PC-3 (cell line): Measurements from ENCODE around the gene UTF1. TPM values are rescaled to one million over a fixed set of nuclear protein-coding genes. Genes with fewer than 3 reads are reported as not detected.

ENCODE experiments used
- ATAC-seq: fragments of 200-7000 bp; cut with Tn5 transposase; 2 replicates; pipeline ENCODE4 v1.9.1; 2020; ENCODE audit warnings: mild to moderate bottlenecking, moderate library complexity
- BruUV-seq: library from RNA; stranded (reverse); fragments of 400-500 nt; replicated peaks from 2 replicates; lab custom pipeline; 2021; lab: Mats Ljungman, UMichigan
- CTCF ChIA-PET: fragments of 300-600 bp; sonication (Branson Sonifier 250); formaldehyde crosslinking; loops from one replicate; lab custom pipeline; 2022; ENCODE audit warnings: antibody characterized with exemption; lab: Charles Lee
- POLR2A ChIA-PET: fragments of 300-600 bp; sonication (Branson Sonifier 250); formaldehyde crosslinking; loops from one replicate; lab custom pipeline; 2022; ENCODE audit warnings: antibody characterized with exemption; ENCODE audit not compliant: unreplicated experiment; lab: Charles Lee
- DNase-seq: peaks from one replicate; pipeline ENCODE4 v3.0.0-alpha.2; 2015
- H2AFZ ChIP-seq: fragments of 300-600 bp; sonication (generic); 2 replicates; pipeline ENCODE4 v1.6.0; 2016; ENCODE audit warnings: antibody characterized with exemption, low read length
- H3F3A ChIP-seq: fragments of 300-600 bp; sonication (generic); one replicate; pipeline ENCODE4 v1.6.0; 2017; ENCODE audit warnings: antibody characterized with exemption, low read length, control low read depth, mild to moderate bottlenecking; ENCODE audit not compliant: unreplicated experiment
- H3K27ac ChIP-seq: fragments of 300-600 bp; sonication (generic); 2 replicates; pipeline ENCODE4 v1.5.1; 2016; ENCODE audit warnings: mild to moderate bottlenecking, low read length
- H3K27me3 ChIP-seq: fragments of 300-600 bp; sonication (generic); 2 replicates; pipeline ENCODE4 v1.6.1; 2016; ENCODE audit warnings: low read length, mixed read lengths
- H3K36me3 ChIP-seq: fragments of 300-600 bp; sonication (generic); 2 replicates; pipeline ENCODE4 v1.6.1; 2016; ENCODE audit warnings: low read depth, mixed run types, low read length, mixed read lengths
- H3K4me1 ChIP-seq: fragments of 300-600 bp; sonication (generic); 2 replicates; pipeline ENCODE4 v1.5.1; 2016; ENCODE audit warnings: low read length; ENCODE audit not compliant: insufficient read depth
- H3K4me2 ChIP-seq: fragments of 300-600 bp; sonication (generic); 2 replicates; pipeline ENCODE4 v1.6.0; 2016; ENCODE audit warnings: low read length
- H3K4me3 ChIP-seq: fragments of 300-600 bp; sonication (generic); 2 replicates; pipeline ENCODE4 v1.5.1; 2016; ENCODE audit warnings: mild to moderate bottlenecking, low read length, mixed read lengths
- H3K79me2 ChIP-seq: fragments of 300-600 bp; sonication (generic); 2 replicates; pipeline ENCODE4 v1.6.1; 2017; ENCODE audit warnings: low read length, mixed read lengths
- H3K9ac ChIP-seq: fragments of 300-600 bp; sonication (generic); 2 replicates; pipeline ENCODE4 v1.6.0; 2016; ENCODE audit warnings: mild to moderate bottlenecking, low read length
- H3K9me2 ChIP-seq: fragments of 300-600 bp; sonication (generic); replicated peaks from 2 replicates; pipeline ENCODE4 v1.6.1; 2016; ENCODE audit warnings: mixed run types, low read length, mixed read lengths
- H3K9me3 ChIP-seq: fragments of 300-600 bp; sonication (generic); 2 replicates; pipeline ENCODE4 v1.6.1; 2016; ENCODE audit warnings: low read length, mixed read lengths
- H4K20me1 ChIP-seq: fragments of 300-600 bp; sonication (generic); 2 replicates; pipeline ENCODE4 v1.6.1; 2016; ENCODE audit warnings: low read length, mixed read lengths
- CTCF ChIP-seq: fragments of 300-600 bp; sonication (generic); conservative IDR thresholded peaks from 2 replicates; pipeline ENCODE4 v1.5.1; 2017; ENCODE audit warnings: antibody characterized with exemption, low read depth, mild to moderate bottlenecking, low read length
- EZH2 ChIP-seq: fragments of 300-600 bp; sonication (generic); IDR thresholded peaks from one replicate; pipeline ENCODE4 v1.6.1; 2017; ENCODE audit warnings: antibody characterized with exemption, mild to moderate bottlenecking, low read length; ENCODE audit not compliant: unreplicated experiment
- EZH2phosphoT487 ChIP-seq: fragments of 300-600 bp; sonication (generic); IDR thresholded peaks from 2 replicates; pipeline ENCODE4 v1.6.1; 2018; ENCODE audit warnings: mild to moderate bottlenecking, antibody characterized with exemption, low read length, borderline replicate concordance
- intact Hi-C: fragments of 100-400 bp; cut with micrococcal nuclease; formaldehyde crosslinking; loops from 2 replicates; pipeline ENCODE4 v1.9.0; 2023
- total RNA-seq: library from RNA; depleted of rRNA; stranded (reverse); fragments of >200 nt; gene quantifications from 2 replicates; pipeline ENCODE4 v1.2.3, GENCODE V29; 2014

The UTF1 gene
- total RNA-seq, 1 experiment from 2014 or later, result not detected

GRCh38 chr10:133271521-133272300 lies 41.7 kb downstream of the UTF1 start:
- H3K79me2 ChIP-seq, result peaks cover 32% of the 10 kb centered on the region
- H4K20me1 ChIP-seq, result no peaks in the 10 kb centered on the region
- no peak for ATAC-seq
- BruUV-seq, result no TSS peak
- H3K9ac ChIP-seq, result no peak overlapping the region
- no peak overlapping the region for H3K27ac ChIP-seq
- ChIA-PET POLR2A (no interaction called here), CTCF (no interaction called here)
- no peaks in the 10 kb centered on the region for H3F3A ChIP-seq
- no peak overlapping the region for H2AFZ ChIP-seq
- no peaks in the 10 kb centered on the region for H3K9me2 ChIP-seq
- peaks cover 5% of the 10 kb centered on the region; the same call in 1 of the 2 replicates for H3K36me3 ChIP-seq
- H3K4me1 ChIP-seq, result peaks cover 18% of the 10 kb centered on the region
- H3K9me3 ChIP-seq, result no peaks in the 10 kb centered on the region
- no peak overlapping the region for H3K4me3 ChIP-seq
- DNase-seq, result no peak
- intact Hi-C loops, result no loop called here
- no peak for TF ChIP-seq EZH2phosphoT487
- TF ChIP-seq EZH2, result no peak
- TF ChIP-seq CTCF, result no peak
- H3K4me2 ChIP-seq, result no peak overlapping the region
- no peaks in the 10 kb centered on the region for H3K27me3 ChIP-seq

DNA sequence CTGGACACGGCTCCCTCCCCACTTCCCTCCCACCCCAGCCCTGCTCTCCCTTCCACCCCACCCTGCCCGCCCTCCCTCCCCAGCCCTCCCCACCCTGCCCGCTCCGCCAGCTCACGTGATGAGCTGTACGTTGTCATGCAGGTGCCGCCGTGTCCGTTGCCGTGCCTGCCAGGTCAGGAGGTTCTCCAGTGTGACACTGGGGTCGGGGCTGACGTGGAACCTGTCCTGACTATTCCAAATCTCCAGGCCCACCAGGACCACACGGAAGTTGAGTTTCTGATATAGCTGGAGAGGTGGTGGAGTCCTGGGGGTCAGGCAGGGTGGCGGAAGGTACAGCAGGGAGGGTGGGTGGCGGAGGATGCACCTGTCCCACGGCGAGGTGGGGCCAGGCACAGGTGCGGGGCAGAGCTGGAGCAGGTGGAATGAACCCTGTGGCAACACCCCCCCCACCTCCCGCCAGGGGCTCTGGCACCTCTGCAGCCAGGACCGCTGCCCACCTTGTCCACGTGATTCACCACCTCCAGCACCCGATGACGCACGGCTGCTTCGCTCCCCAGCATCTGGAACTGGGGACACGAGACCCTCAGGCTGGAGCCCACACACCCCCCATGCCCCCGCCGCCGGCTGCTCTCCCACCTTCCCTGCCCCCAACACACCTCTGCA lies 42.4 kb downstream of the UTF1 start:
- no TSS peak for BruUV-seq
- H3K4me3 ChIP-seq, result no peak overlapping the region
- ATAC-seq (no peak), DNase-seq (no peak)
- no peaks in the 10 kb centered on the region for H3F3A ChIP-seq
- H3K4me2 ChIP-seq, result no peak overlapping the region
- peaks cover 24% of the 10 kb centered on the region for H3K4me1 ChIP-seq
- peaks cover 5% of the 10 kb centered on the region; the same call in 1 of the 2 replicates for H3K36me3 ChIP-seq
- H3K79me2 ChIP-seq, result peaks cover 32% of the 10 kb centered on the region
- no peak overlapping the region for H3K9ac ChIP-seq
- H3K27me3 ChIP-seq, result no peaks in the 10 kb centered on the region
- no peaks in the 10 kb centered on the region for H3K9me2 ChIP-seq
- CTCF ChIA-PET, result no interaction called here
- H3K9me3 ChIP-seq, result no peaks in the 10 kb centered on the region
- H2AFZ ChIP-seq, result no peak overlapping the region
- no peaks in the 10 kb centered on the region for H4K20me1 ChIP-seq
- POLR2A ChIA-PET, result no interaction called here
- TF ChIP-seq EZH2 (no peak), CTCF (no peak), EZH2phosphoT487 (no peak)
- no peak overlapping the region for H3K27ac ChIP-seq
- intact Hi-C loops, result no loop called here
